ENCODE results near the gene SH2D4B. TPM values are rescaled to one million over a fixed set of nuclear protein-coding genes. Genes with fewer than 3 reads are reported as not detected.
A peak's percentile ranks its signal among the peaks of the same experiment; 100 is the strongest.

Gene SH2D4B
- total RNA-seq, 1 experiment from 2014 or later = 0.07 TPM

GRCh38 chr10:80554050-80554449 is 16.3 kb downstream of the SH2D4B start:
- no peak overlapping the region for H3K4me2 ChIP-seq (ENCODE audit: low read depth, low read length, poor library complexity, severe bottlenecking)
- H2AFZ ChIP-seq (ENCODE audit: low read length) = no peak overlapping the region
- H4K20me1 ChIP-seq (ENCODE audit: insufficient read depth, low read depth, low read length) = no peaks in the 10 kb centered on the region
- no peak overlapping the region for H3K27ac ChIP-seq (ENCODE audit: low read length)
- H3K4me3 ChIP-seq (ENCODE audit: low read length) = no peak overlapping the region
- no peaks in the 10 kb centered on the region for H3K4me1 ChIP-seq (ENCODE audit: low read length)
- no peaks in the 10 kb centered on the region for H3K9me3 ChIP-seq (ENCODE audit: low read length)
- H3K27me3 ChIP-seq (ENCODE audit: low read length) = no peaks in the 10 kb centered on the region
- no peaks in the 10 kb centered on the region for H3K36me3 ChIP-seq (ENCODE audit: insufficient read depth, low read length)
- H3K9ac ChIP-seq (ENCODE audit: low read length) = no peak overlapping the region
- no peaks in the 10 kb centered on the region for H3K79me2 ChIP-seq (ENCODE audit: low read length)
- no peak for DNase-seq
- no peaks in the 10 kb centered on the region for H3K9me2 ChIP-seq (replicated peaks; ENCODE audit: insufficient read depth, low read length)

- Histone ChIP-seq H2AFZ (ENCODE audit: low read length) (no peak overlapping the region), H3K36me3 (ENCODE audit: insufficient read depth, low read length) (no peaks in the 10 kb centered on the region), H3K4me3 (ENCODE audit: low read length) (no peak overlapping the region), H3K9me2 (replicated peaks; ENCODE audit: insufficient read depth, low read length) (no peaks in the 10 kb centered on the region), H3K4me1 (ENCODE audit: low read length) (no peaks in the 10 kb centered on the region), H3K79me2 (ENCODE audit: low read length) (no peaks in the 10 kb centered on the region), H3K9ac (ENCODE audit: low read length) (no peak overlapping the region), H3K27me3 (ENCODE audit: low read length) (no peaks in the 10 kb centered on the region), H3K9me3 (ENCODE audit: low read length) (no peaks in the 10 kb centered on the region), H4K20me1 (ENCODE audit: insufficient read depth, low read depth, low read length) (no peaks in the 10 kb centered on the region), H3K4me2 (ENCODE audit: low read depth, low read length, poor library complexity, severe bottlenecking) (no peak overlapping the region), H3K27ac (ENCODE audit: low read length) (no peak overlapping the region)
- DNase-seq = no peak
Observed at GRCh38 chr10:80555415-80555814, 17.7 kb downstream of the SH2D4B start.

- Histone ChIP-seq H3K27ac (ENCODE audit: low read length) (no peak overlapping the region), H3K9me2 (replicated peaks; ENCODE audit: insufficient read depth, low read length) (no peaks in the 10 kb centered on the region), H2AFZ (ENCODE audit: low read length) (no peak overlapping the region), H3K4me2 (ENCODE audit: low read depth, low read length, poor library complexity, severe bottlenecking) (no peak overlapping the region), H4K20me1 (ENCODE audit: insufficient read depth, low read depth, low read length) (no peaks in the 10 kb centered on the region), H3K9me3 (ENCODE audit: low read length) (no peaks in the 10 kb centered on the region), H3K27me3 (ENCODE audit: low read length) (no peaks in the 10 kb centered on the region), H3K79me2 (ENCODE audit: low read length) (no peaks in the 10 kb centered on the region), H3K36me3 (ENCODE audit: insufficient read depth, low read length) (no peaks in the 10 kb centered on the region), H3K4me3 (ENCODE audit: low read length) (no peak overlapping the region), H3K4me1 (ENCODE audit: low read length) (no peaks in the 10 kb centered on the region), H3K9ac (ENCODE audit: low read length) (no peak overlapping the region)
- DNase-seq = no peak
Observed at GRCh38 chr10:80561950-80562349, 24.2 kb downstream of the SH2D4B start.

- Histone ChIP-seq H3K4me1 (ENCODE audit: low read length) (no peaks in the 10 kb centered on the region), H3K9me3 (ENCODE audit: low read length) (no peaks in the 10 kb centered on the region), H3K9me2 (replicated peaks; ENCODE audit: insufficient read depth, low read length) (no peaks in the 10 kb centered on the region), H3K4me2 (ENCODE audit: low read depth, low read length, poor library complexity, severe bottlenecking) (no peak overlapping the region), H3K27ac (ENCODE audit: low read length) (no peak overlapping the region), H4K20me1 (ENCODE audit: insufficient read depth, low read depth, low read length) (no peaks in the 10 kb centered on the region), H3K9ac (ENCODE audit: low read length) (no peak overlapping the region), H3K36me3 (ENCODE audit: insufficient read depth, low read length) (no peaks in the 10 kb centered on the region), H3K4me3 (ENCODE audit: low read length) (no peak overlapping the region), H3K27me3 (ENCODE audit: low read length) (no peaks in the 10 kb centered on the region), H2AFZ (ENCODE audit: low read length) (no peak overlapping the region), H3K79me2 (ENCODE audit: low read length) (no peaks in the 10 kb centered on the region)
- no peak for DNase-seq
Observed at GRCh38 chr10:80567292-80567691, 29.6 kb downstream of the SH2D4B start.

- Histone ChIP-seq H3K9me2 (replicated peaks; ENCODE audit: insufficient read depth, low read length) (no peaks in the 10 kb centered on the region), H2AFZ (ENCODE audit: low read length) (no peak overlapping the region), H3K4me2 (ENCODE audit: low read depth, low read length, poor library complexity, severe bottlenecking) (no peak overlapping the region), H3K27me3 (ENCODE audit: low read length) (no peaks in the 10 kb centered on the region), H3K36me3 (ENCODE audit: insufficient read depth, low read length) (no peaks in the 10 kb centered on the region), H3K9me3 (ENCODE audit: low read length) (no peaks in the 10 kb centered on the region), H3K4me3 (ENCODE audit: low read length) (no peak overlapping the region), H3K27ac (ENCODE audit: low read length) (no peak overlapping the region), H4K20me1 (ENCODE audit: insufficient read depth, low read depth, low read length) (no peaks in the 10 kb centered on the region), H3K79me2 (ENCODE audit: low read length) (no peaks in the 10 kb centered on the region), H3K9ac (ENCODE audit: low read length) (no peak overlapping the region), H3K4me1 (ENCODE audit: low read length) (no peaks in the 10 kb centered on the region)
- DNase-seq = no peak
Observed at GRCh38 chr10:80569131-80569895, 31.6 kb downstream of the SH2D4B start.

- no peaks in the 10 kb centered on the region for H3K4me1 ChIP-seq (ENCODE audit: low read length)
- H3K4me2 ChIP-seq (ENCODE audit: low read depth, low read length, poor library complexity, severe bottlenecking) = no peak overlapping the region
- no peaks in the 10 kb centered on the region for H4K20me1 ChIP-seq (ENCODE audit: insufficient read depth, low read depth, low read length)
- H2AFZ ChIP-seq (ENCODE audit: low read length) = no peak overlapping the region
- no peaks in the 10 kb centered on the region for H3K9me2 ChIP-seq (replicated peaks; ENCODE audit: insufficient read depth, low read length)
- no peaks in the 10 kb centered on the region for H3K36me3 ChIP-seq (ENCODE audit: insufficient read depth, low read length)
- H3K27ac ChIP-seq (ENCODE audit: low read length) = no peak overlapping the region
- no peak overlapping the region for H3K4me3 ChIP-seq (ENCODE audit: low read length)
- H3K27me3 ChIP-seq (ENCODE audit: low read length) = no peaks in the 10 kb centered on the region
- H3K9ac ChIP-seq (ENCODE audit: low read length) = no peak overlapping the region
- DNase-seq = no peak
- H3K9me3 ChIP-seq (ENCODE audit: low read length) = no peaks in the 10 kb centered on the region
- H3K79me2 ChIP-seq (ENCODE audit: low read length) = no peaks in the 10 kb centered on the region
Observed at GRCh38 chr10:80571352-80571751, 33.6 kb downstream of the SH2D4B start.

GRCh38 chr10:80579181-80579763 is 41.6 kb downstream of the SH2D4B start:
- no peak for DNase-seq
- H3K79me2 ChIP-seq (ENCODE audit: low read length) = no peaks in the 10 kb centered on the region
- no peak overlapping the region for H3K27ac ChIP-seq (ENCODE audit: low read length)
- no peaks in the 10 kb centered on the region for H3K27me3 ChIP-seq (ENCODE audit: low read length)
- H3K4me3 ChIP-seq (ENCODE audit: low read length) = no peak overlapping the region
- H3K36me3 ChIP-seq (ENCODE audit: insufficient read depth, low read length) = no peaks in the 10 kb centered on the region
- H3K9me2 ChIP-seq (replicated peaks; ENCODE audit: insufficient read depth, low read length) = no peaks in the 10 kb centered on the region
- H4K20me1 ChIP-seq (ENCODE audit: insufficient read depth, low read depth, low read length) = no peaks in the 10 kb centered on the region
- H3K9me3 ChIP-seq (ENCODE audit: low read length) = no peaks in the 10 kb centered on the region
- no peak overlapping the region for H3K9ac ChIP-seq (ENCODE audit: low read length)
- peaks cover 12% of the 10 kb centered on the region for H3K4me1 ChIP-seq (ENCODE audit: low read length)
- H3K4me2 ChIP-seq (ENCODE audit: low read depth, low read length, poor library complexity, severe bottlenecking) = peak overlapping the region; percentile 28
- H2AFZ ChIP-seq (ENCODE audit: low read length) = no peak overlapping the region

- Histone ChIP-seq H3K79me2 (ENCODE audit: low read length) (no peaks in the 10 kb centered on the region), H3K9me2 (replicated peaks; ENCODE audit: insufficient read depth, low read length) (no peaks in the 10 kb centered on the region), H3K36me3 (ENCODE audit: insufficient read depth, low read length) (no peaks in the 10 kb centered on the region), H3K9ac (ENCODE audit: low read length) (no peak overlapping the region), H3K4me2 (ENCODE audit: low read depth, low read length, poor library complexity, severe bottlenecking) (no peak overlapping the region), H3K27me3 (ENCODE audit: low read length) (no peaks in the 10 kb centered on the region), H3K27ac (ENCODE audit: low read length) (no peak overlapping the region), H3K9me3 (ENCODE audit: low read length) (no peaks in the 10 kb centered on the region), H2AFZ (ENCODE audit: low read length) (no peak overlapping the region), H4K20me1 (ENCODE audit: insufficient read depth, low read depth, low read length) (no peaks in the 10 kb centered on the region), H3K4me1 (ENCODE audit: low read length) (peaks cover 12% of the 10 kb centered on the region), H3K4me3 (ENCODE audit: low read length) (no peak overlapping the region)
- DNase-seq = no peak
Observed at GRCh38 chr10:80579849-80580637, 42.3 kb downstream of the SH2D4B start.
